Neural cell (in vitro differentiated cells): ENCODE measurements around the gene TFRC. TPM values are rescaled to one million over a fixed set of nuclear protein-coding genes. Genes with fewer than 3 reads are reported as not detected.

ENCODE experiments used
- H2AFZ ChIP-seq: fragments of 200-600, 300-800 bp; sonication (generic), shearing (Covaris generic); 2 replicates; pipeline ENCODE4 v1.6.0; 2014; ENCODE audit warnings: low read depth, mild to moderate bottlenecking, antibody characterized with exemption, low read length, moderate library complexity
- H3F3A ChIP-seq: fragments of 200-600 bp; shearing (Covaris generic); 2 replicates; pipeline ENCODE4 v1.6.1; 2016; ENCODE audit warnings: mild to moderate bottlenecking, moderate library complexity, mixed read lengths, antibody characterized with exemption, low read length; ENCODE audit not compliant: insufficient read depth, poor library complexity, severe bottlenecking
- H3K27ac ChIP-seq: fragments of 200-600, 300-800 bp; sonication (generic), shearing (Covaris generic); 2 replicates; pipeline ENCODE4 v1.5.1; 2014; ENCODE audit warnings: mild to moderate bottlenecking, low read length, moderate library complexity
- H3K27me3 ChIP-seq: fragments of 300-800, 200-600 bp; sonication (generic), shearing (Covaris generic); 2 replicates; pipeline ENCODE4 v1.6.0; 2014; ENCODE audit warnings: mild to moderate bottlenecking, low read depth, low read length, moderate library complexity; ENCODE audit not compliant: insufficient read depth
- H3K36me3 ChIP-seq: fragments of 300-800, 200-600 bp; sonication (generic), shearing (Covaris generic); 2 replicates; pipeline ENCODE4 v1.5.1; 2014; ENCODE audit warnings: mild to moderate bottlenecking, antibody characterized with exemption, low read length, moderate library complexity; ENCODE audit not compliant: insufficient read depth
- H3K4me2 ChIP-seq: fragments of 300-800, 200-600 bp; sonication (generic), shearing (Covaris generic); 2 replicates; pipeline ENCODE4 v1.6.0; 2014; ENCODE audit warnings: mild to moderate bottlenecking, low read length
- H3K4me3 ChIP-seq: fragments of 300-800, 200-600 bp; sonication (generic), shearing (Covaris generic); 2 replicates; pipeline ENCODE4 v1.5.1; 2014; ENCODE audit warnings: mild to moderate bottlenecking, low read length, moderate library complexity
- H3K79me2 ChIP-seq: fragments of 200-600 bp; shearing (Covaris generic); replicated peaks from 2 replicates; pipeline ENCODE4 v1.6.0; 2014; ENCODE audit warnings: mild to moderate bottlenecking, low read length, moderate library complexity; ENCODE audit not compliant: insufficient read depth
- H3K9ac ChIP-seq: fragments of 300-800, 200-600 bp; sonication (generic), shearing (Covaris generic); 2 replicates; pipeline ENCODE4 v1.6.1; 2016; ENCODE audit warnings: mild to moderate bottlenecking, low read length, mixed read lengths
- H3K9me2 ChIP-seq: fragments of 200-600 bp; shearing (Covaris generic); 2 replicates; pipeline ENCODE4 v1.6.1; 2016; ENCODE audit warnings: mild to moderate bottlenecking, low read length, mixed read lengths; ENCODE audit not compliant: insufficient read depth
- H3K9me3 ChIP-seq: fragments of 200-600, 300-800 bp; sonication (generic), shearing (Covaris generic); 2 replicates; pipeline ENCODE4 v1.6.1; 2016; ENCODE audit warnings: mild to moderate bottlenecking, mixed run types, low read length, moderate library complexity, mixed read lengths
- H4K20me1 ChIP-seq: fragments of 200-600 bp; shearing (Covaris generic); 2 replicates; pipeline ENCODE4 v1.6.1; 2016; ENCODE audit warnings: mild to moderate bottlenecking, mixed run types; ENCODE audit not compliant: insufficient read depth
- CTCF ChIP-seq: fragments of 450-650 bp; IDR thresholded peaks from 2 replicates; pipeline ENCODE4 v1.5.1; 2014; ENCODE audit warnings: antibody characterized with exemption, mild to moderate bottlenecking, moderate library complexity; ENCODE audit not compliant: poor library complexity, severe bottlenecking
- EP300 ChIP-seq: fragments of 450-650 bp; conservative IDR thresholded peaks from 2 replicates; pipeline ENCODE4 v1.6.1; 2014; ENCODE audit warnings: antibody characterized with exemption, mild to moderate bottlenecking, moderate library complexity; ENCODE audit not compliant: poor library complexity, severe bottlenecking
- EZH2 ChIP-seq: fragments of 200-600, 300-800 bp; shearing (Covaris generic), sonication (generic); IDR thresholded peaks from 2 replicates; pipeline ENCODE4 v1.6.1; 2014; ENCODE audit warnings: antibody characterized with exemption, low read length, borderline replicate concordance, mild to moderate bottlenecking; ENCODE audit not compliant: insufficient read depth, poor library complexity, severe bottlenecking
- MXI1 ChIP-seq: fragments of 450-650 bp; conservative IDR thresholded peaks from 2 replicates; pipeline ENCODE4 v1.6.1; 2014; ENCODE audit warnings: antibody characterized with exemption, mild to moderate bottlenecking; ENCODE audit not compliant: poor library complexity, severe bottlenecking
- POLR2AphosphoS5 ChIP-seq: IDR thresholded peaks from 2 replicates; pipeline ENCODE4 v1.6.1; 2012
- RAD21 ChIP-seq: fragments of 450-650 bp; conservative IDR thresholded peaks from 2 replicates; pipeline ENCODE4 v1.6.1; 2014; ENCODE audit warnings: antibody characterized with exemption, mild to moderate bottlenecking, moderate library complexity
- REST ChIP-seq: IDR thresholded peaks from 2 replicates; pipeline ENCODE4 v1.6.1; 2012; ENCODE audit warnings: borderline replicate concordance
- SMC3 ChIP-seq: fragments of 450-650 bp; conservative IDR thresholded peaks from 2 replicates; pipeline ENCODE4 v1.6.1; 2014; ENCODE audit warnings: antibody characterized with exemption, mild to moderate bottlenecking, moderate library complexity; ENCODE audit not compliant: poor library complexity
- TAF1 ChIP-seq: IDR thresholded peaks from 2 replicates; pipeline ENCODE4 v1.6.1; 2012; ENCODE audit warnings: low read depth
- polyA plus RNA-seq: library from polyadenylated mRNA; depleted of rRNA; stranded (reverse); fragments of >200 nt; gene quantifications from 2 replicates; pipeline ENCODE4 v1.2.3, GENCODE V29; 2014

The TFRC gene
- polyA plus RNA-seq, 1 donor from 2014 or later, result 82.7 TPM

GRCh38 chr3:196053487-196053886 is 28.4 kb downstream of the TFRC start:
- Histone ChIP-seq H3K79me2 (no peaks in the 10 kb centered on the region), H4K20me1 (no peaks in the 10 kb centered on the region), H3F3A (no peaks in the 10 kb centered on the region), H3K9me3 (no peaks in the 10 kb centered on the region), H3K9ac (no peak overlapping the region), H3K4me3 (no peak overlapping the region), H3K4me2 (no peak overlapping the region), H2AFZ (no peak overlapping the region), H3K9me2 (no peaks in the 10 kb centered on the region), H3K27me3 (no peaks in the 10 kb centered on the region), H3K27ac (no peak overlapping the region), H3K36me3 (peaks cover 8% of the 10 kb centered on the region)
- TF ChIP-seq EZH2 (no peak), CTCF (no peak), REST (no peak), TAF1 (no peak), POLR2AphosphoS5 (no peak), SMC3 (no peak), MXI1 (no peak)

- no peak overlapping the region for H3K27ac ChIP-seq
- TF ChIP-seq EP300 (no peak), RAD21 (no peak), SMC3 (no peak), REST (no peak), POLR2AphosphoS5 (no peak), EZH2 (no peak), TAF1 (no peak), CTCF (no peak), MXI1 (no peak)
These were observed 30.4 kb downstream of the TFRC start for GRCh38 chr3:196051282-196052076.

More at GRCh38 chr3:196051282-196052076, 30.4 kb downstream of the TFRC start:
- H4K20me1 ChIP-seq, result no peaks in the 10 kb centered on the region
- H3F3A ChIP-seq, result no peaks in the 10 kb centered on the region
- no peaks in the 10 kb centered on the region for H3K79me2 ChIP-seq
- no peak overlapping the region for H2AFZ ChIP-seq
- H3K9me3 ChIP-seq, result no peaks in the 10 kb centered on the region
- no peaks in the 10 kb centered on the region for H3K9me2 ChIP-seq
- no peak overlapping the region for H3K4me2 ChIP-seq
- no peak overlapping the region for H3K9ac ChIP-seq
- peaks cover 8% of the 10 kb centered on the region for H3K36me3 ChIP-seq
- no peak overlapping the region for H3K4me3 ChIP-seq
- no peaks in the 10 kb centered on the region for H3K27me3 ChIP-seq
